Choroid plexus epithelial cell (primary cell): Measurements from ENCODE around the gene DNAJC10.
"Not testable (repeated sequence)": the region's sequence is repeated elsewhere in the genome, so short reads cannot be mapped to it uniquely, and the experiment has no call there.

Source experiments
- DNase-seq: peaks from one replicate; pipeline ENCODE4 v3.0.0-alpha.2; 2010; ENCODE audit warnings: low read depth
- H3K4me3 ChIP-seq: 2 replicates; pipeline ENCODE4 v1.5.1; 2011; ENCODE audit warnings: low read depth, mild to moderate bottlenecking, control low read depth, low read length, moderate library complexity
- CTCF ChIP-seq: conservative IDR thresholded peaks from 2 replicates; pipeline ENCODE4 v1.5.1; 2011; ENCODE audit warnings: low read depth, mild to moderate bottlenecking, control low read depth, inconsistent platforms, low read length, moderate library complexity

DNAJC10 gene

GRCh38 chr2:182682210-182682609, 33.8 kb upstream of the DNAJC10 start:
- no peak for TF ChIP-seq CTCF
- no peak overlapping the region for H3K4me3 ChIP-seq
- no peak for DNase-seq

GRCh38 chr2:182685559-182685958, 30.5 kb upstream of the DNAJC10 start:
- no peak for TF ChIP-seq CTCF
- no peak overlapping the region for H3K4me3 ChIP-seq
- no peak for DNase-seq

GRCh38 chr2:182686763-182687162, 29.3 kb upstream of the DNAJC10 start:
- not testable (repeated sequence) for DNase-seq, H3K4me3 ChIP-seq

- TF ChIP-seq CTCF, result no peak
- DNase-seq, result no peak
- H3K4me3 ChIP-seq, result no peak overlapping the region
Measured at GRCh38 chr2:182694189-182694588, 21.9 kb upstream of the DNAJC10 start.

- DNase-seq, result no peak
- TF ChIP-seq CTCF, result no peak
- no peak overlapping the region for H3K4me3 ChIP-seq
Measured at GRCh38 chr2:182695776-182696175, 20.3 kb upstream of the DNAJC10 start.

GRCh38 chr2:182698671-182699070, 17.4 kb upstream of the DNAJC10 start:
- no peak for DNase-seq
- TF ChIP-seq CTCF, result no peak
- H3K4me3 ChIP-seq, result no peak overlapping the region

GRCh38 chr2:182705761-182706160, 10.3 kb upstream of the DNAJC10 start:
- H3K4me3 ChIP-seq, result no peak overlapping the region
- no peak for TF ChIP-seq CTCF
- no peak for DNase-seq

GRCh38 chr2:182706751-182707150, 9.3 kb upstream of the DNAJC10 start:
- no peak for DNase-seq
- no peak overlapping the region for H3K4me3 ChIP-seq
- TF ChIP-seq CTCF, result no peak
